Epithelial cell of prostate (primary cell): ENCODE measurements around the gene CELSR3.

Experiments
- DNase-seq: peaks from one replicate; pipeline ENCODE4 v3.0.0-alpha.2; 2011; ENCODE audit warnings: low read depth, low spot score
- H3K27ac ChIP-seq: fragments of 450-650 bp; 2 replicates; pipeline ENCODE4 v1.5.1; 2017; ENCODE audit warnings: mild to moderate bottlenecking

CELSR3 gene

GRCh38 chr3:48635222-48636021, 27.3 kb downstream of the CELSR3 start, which contains the start of gene SLC26A6:
SLC26A6 (minus strand) TSS chr3:48635461; CDS start chr3:48635393, 68 bp downstream.
- DNase-seq: peak; percentile 70
- peak within 1 kb of the TSS; percentile 37 for H3K27ac ChIP-seq

GRCh38 chr3:48634661-48635221, 27.9 kb downstream of the CELSR3 start:
- H3K27ac ChIP-seq: peak overlapping the region; percentile 37
- DNase-seq: no peak

DNA sequence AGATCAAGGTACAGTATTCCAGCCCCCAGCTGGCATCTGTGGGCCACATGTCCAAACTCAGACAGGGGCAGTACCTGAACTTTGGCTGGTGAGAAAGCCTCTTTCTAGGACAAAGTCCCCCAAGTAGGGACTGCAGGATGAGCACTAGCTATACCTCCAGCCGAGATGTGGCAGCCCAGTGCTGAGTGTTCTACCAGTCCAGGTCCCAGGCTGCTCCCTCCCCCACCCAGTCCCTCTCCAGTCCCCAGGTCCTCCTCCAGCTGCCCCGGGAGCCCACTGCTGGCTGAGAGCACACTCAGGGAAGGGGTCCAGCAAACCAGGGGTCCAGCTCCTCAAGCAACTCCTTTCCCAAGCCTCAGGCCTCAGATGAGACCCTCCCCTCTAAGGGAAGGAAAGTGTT, 28.9 kb downstream of the CELSR3 start:
- DNase-seq: no peak
- H3K27ac ChIP-seq: no peak overlapping the region

- no peak for DNase-seq
- H3K27ac ChIP-seq: no peak overlapping the region
These were observed 29.4 kb downstream of the CELSR3 start for GRCh38 chr3:48633256-48633655.

DNA sequence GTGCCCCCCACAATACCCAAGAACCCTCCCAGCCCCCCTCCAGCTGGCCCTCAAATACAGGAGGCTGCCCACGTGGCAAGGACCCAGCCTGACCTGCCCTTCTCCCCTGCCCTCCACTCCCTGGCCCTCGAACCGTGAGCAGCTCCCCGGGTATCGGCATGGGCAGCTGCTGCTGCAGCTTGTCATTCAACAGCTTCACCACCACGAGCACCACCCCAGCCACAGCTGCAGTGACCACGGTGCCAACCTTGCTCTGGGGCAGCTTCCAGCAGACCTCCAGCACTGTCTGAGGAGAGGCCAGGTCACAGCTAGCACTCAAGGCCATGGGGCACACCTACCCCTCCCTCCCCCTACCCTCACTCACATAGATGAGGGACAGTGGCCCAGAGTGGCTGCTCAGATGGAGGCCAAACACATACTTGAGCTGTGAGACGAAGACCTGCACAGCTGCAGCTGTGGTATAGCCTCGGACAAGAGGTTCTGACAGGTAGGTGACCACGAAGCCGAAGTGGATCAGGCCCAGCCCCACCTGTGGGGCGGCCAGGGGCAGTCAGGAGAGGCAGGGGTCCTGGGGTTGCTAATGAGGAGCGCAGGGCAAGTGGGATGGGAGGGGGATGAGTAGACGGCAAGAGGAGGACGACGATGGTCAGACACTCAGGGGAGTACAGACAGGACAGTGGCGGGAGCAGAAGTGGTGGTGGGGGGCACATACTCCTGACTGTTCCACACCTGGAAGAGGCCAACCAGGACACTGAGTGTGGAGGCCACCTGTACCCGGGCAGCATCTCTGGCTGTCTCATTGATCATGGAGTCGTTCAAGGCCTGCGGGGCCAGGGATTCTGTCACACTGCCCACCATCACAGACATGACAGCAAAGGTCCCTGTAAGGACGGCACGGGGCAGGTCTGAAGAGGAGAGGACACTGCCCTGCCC, 30.9 kb downstream of the CELSR3 start:
- no peak for DNase-seq
- no peak overlapping the region for H3K27ac ChIP-seq

GRCh38 chr3:48630833-48631232, 31.9 kb downstream of the CELSR3 start:
- H3K27ac ChIP-seq: no peak overlapping the region
- DNase-seq: no peak

GRCh38 chr3:48630407-48630806, 32.3 kb downstream of the CELSR3 start:
- no peak overlapping the region for H3K27ac ChIP-seq
- DNase-seq: no peak

DNA sequence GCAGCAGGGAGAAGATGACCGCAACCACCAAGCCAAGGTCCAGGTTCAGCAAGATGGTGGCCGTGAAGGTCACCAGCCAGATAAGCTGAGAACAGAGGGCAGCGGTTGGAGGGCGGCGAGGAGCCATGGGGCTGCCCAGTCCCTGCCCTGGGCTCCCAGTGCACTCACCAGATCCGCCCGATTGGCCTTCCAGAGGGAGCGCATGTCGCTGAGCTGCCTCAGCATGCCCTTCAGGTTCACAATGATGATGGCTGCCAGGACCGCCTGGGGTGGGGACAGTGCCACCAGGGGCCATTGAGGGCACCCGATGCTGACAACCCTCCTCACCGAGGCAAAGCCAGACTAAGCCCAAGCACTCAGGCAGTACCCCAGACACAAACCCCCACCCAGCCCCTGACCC, 32.8 kb downstream of the CELSR3 start:
- no peak for DNase-seq
- H3K27ac ChIP-seq: no peak overlapping the region

GRCh38 chr3:48628277-48629017, 34.2 kb downstream of the CELSR3 start:
- H3K27ac ChIP-seq: no peak overlapping the region
- no peak for DNase-seq

- DNase-seq: no peak
- no peak overlapping the region for H3K27ac ChIP-seq
These were observed 37.1 kb downstream of the CELSR3 start for GRCh38 chr3:48625600-48625999.

GRCh38 chr3:48624767-48625166, 37.9 kb downstream of the CELSR3 start:
- no peak for DNase-seq
- no peak overlapping the region for H3K27ac ChIP-seq

GRCh38 chr3:48623851-48624547, 38.7 kb downstream of the CELSR3 start:
- no peak overlapping the region for H3K27ac ChIP-seq
- DNase-seq: no peak

GRCh38 chr3:48621461-48621869, 41.2 kb downstream of the CELSR3 start, which contains the start of gene TMEM89:
TMEM89 (minus strand) TSS chr3:48621769; CDS start chr3:48621756, 13 bp downstream.
- H3K27ac ChIP-seq: no peak within 1 kb of the TSS
- no peak for DNase-seq

GRCh38 chr3:48619541-48620524, 42.9 kb downstream of the CELSR3 start:
- no peak overlapping the region for H3K27ac ChIP-seq
- DNase-seq: no peak

- H3K27ac ChIP-seq: no peak overlapping the region
- DNase-seq: no peak
These were observed 45.1 kb downstream of the CELSR3 start for GRCh38 chr3:48617559-48617958.

DNA sequence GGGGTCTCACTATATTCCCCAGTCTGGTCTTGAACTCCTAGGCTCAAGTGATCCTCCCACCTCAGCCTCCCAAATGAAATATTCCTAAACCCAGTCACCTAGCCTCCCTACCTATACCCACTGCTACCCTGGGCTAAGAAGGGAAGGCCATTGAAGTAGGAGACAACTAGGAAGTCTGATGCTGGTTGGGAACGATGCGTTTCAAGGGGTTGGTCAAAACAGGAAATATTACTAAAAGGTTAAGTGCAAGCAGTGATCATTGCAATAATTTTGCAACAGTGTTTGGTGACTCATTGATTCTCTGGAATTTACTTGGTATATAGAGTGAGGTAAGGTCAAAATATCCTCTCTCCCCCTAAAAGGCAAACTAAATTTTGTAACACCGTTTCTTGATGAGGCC, 48.6 kb downstream of the CELSR3 start:
- H3K27ac ChIP-seq: peak overlapping the region; percentile 86
- DNase-seq: peak; percentile 14

DNA sequence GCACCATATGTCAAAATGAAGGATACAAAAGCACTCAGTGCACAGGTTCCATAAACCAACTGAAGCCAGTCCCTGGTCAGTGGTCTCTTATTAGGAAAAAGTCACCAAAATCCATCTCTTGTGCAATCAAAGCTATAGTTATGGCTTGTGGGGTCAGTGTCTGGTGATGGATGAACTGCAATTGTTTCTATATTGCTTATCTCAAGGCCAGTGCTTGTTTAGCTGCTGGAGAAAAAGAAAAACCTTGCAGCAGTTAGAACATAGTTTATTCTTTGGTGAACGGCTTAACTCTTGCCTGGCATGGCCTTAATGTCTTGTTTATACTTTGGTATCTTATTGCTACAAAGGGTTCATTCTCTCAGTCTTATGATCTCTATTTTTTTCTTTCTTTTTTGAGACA, 50.4 kb downstream of the CELSR3 start:
- no peak for DNase-seq
- no peak overlapping the region for H3K27ac ChIP-seq
